ENCODE results near the gene AADAC. TPM values are rescaled to one million over a fixed set of nuclear protein-coding genes. Genes with fewer than 3 reads are reported as not detected.
A peak's percentile ranks its signal among the peaks of the same experiment; 100 is the strongest.
"Not testable (repeated sequence)": the region's sequence is repeated elsewhere in the genome, so short reads cannot be mapped to it uniquely, and the experiment has no call there.

Gene AADAC
- total RNA-seq, 1 experiment from 2014 or later: not detected

DNA sequence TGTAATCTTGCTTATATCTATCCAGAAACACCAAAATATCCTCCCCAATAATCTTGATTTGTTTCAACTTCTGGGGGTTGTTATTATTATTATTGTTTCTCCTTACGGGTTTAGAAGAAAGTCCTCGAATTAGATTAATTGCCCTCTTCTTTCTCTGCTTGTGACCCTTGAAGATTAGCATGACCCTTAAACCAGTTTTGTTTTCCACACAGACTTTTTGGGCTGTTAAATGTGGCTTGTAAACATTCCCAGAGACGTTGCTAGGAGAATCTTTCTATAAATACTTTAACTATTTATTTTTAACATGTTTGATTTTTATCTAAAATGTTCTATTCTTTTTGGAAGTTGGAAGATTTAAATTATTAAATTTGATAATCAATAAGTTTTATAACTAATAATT, 55.3 kb downstream of the AADAC start:
- DNase-seq: no peak
- H3K27ac Mint-ChIP-seq (ENCODE audit: unreplicated experiment): no peak overlapping the region
- no peak overlapping the region for H3K4me3 Mint-ChIP-seq (ENCODE audit: low read depth, unreplicated experiment)
- peaks cover 27% of the 10 kb centered on the region for H3K4me1 Mint-ChIP-seq (ENCODE audit: low read depth, unreplicated experiment)
- TF ChIP-seq, protein P1, sequence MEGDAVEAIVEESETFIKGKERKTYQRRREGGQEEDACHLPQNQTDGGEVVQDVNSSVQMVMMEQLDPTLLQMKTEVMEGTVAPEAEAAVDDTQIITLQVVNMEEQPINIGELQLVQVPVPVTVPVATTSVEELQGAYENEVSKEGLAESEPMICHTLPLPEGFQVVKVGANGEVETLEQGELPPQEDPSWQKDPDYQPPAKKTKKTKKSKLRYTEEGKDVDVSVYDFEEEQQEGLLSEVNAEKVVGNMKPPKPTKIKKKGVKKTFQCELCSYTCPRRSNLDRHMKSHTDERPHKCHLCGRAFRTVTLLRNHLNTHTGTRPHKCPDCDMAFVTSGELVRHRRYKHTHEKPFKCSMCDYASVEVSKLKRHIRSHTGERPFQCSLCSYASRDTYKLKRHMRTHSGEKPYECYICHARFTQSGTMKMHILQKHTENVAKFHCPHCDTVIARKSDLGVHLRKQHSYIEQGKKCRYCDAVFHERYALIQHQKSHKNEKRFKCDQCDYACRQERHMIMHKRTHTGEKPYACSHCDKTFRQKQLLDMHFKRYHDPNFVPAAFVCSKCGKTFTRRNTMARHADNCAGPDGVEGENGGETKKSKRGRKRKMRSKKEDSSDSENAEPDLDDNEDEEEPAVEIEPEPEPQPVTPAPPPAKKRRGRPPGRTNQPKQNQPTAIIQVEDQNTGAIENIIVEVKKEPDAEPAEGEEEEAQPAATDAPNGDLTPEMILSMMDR (IDR thresholded peaks at IDR 0.05; ENCODE audit: unreplicated experiment): no peak
- CTCF ChIA-PET: interaction anchor here (0.6 kb wide), 1 partner anchor 578 kb away, joined by 3 read pairs; no protein-coding TSS in a partner anchor
- intact Hi-C loops (cut with micrococcal nuclease; ENCODE audit: unreplicated experiment): no loop called here
- BruUV-seq (replicated peaks): no TSS peak
- no peaks in the 10 kb centered on the region for H3K27me3 Mint-ChIP-seq (ENCODE audit: unreplicated experiment)
- peaks cover 2% of the 10 kb centered on the region for H3K9me3 Mint-ChIP-seq (ENCODE audit: low read depth, unreplicated experiment)
- H3K36me3 Mint-ChIP-seq (ENCODE audit: insufficient read depth, unreplicated experiment): no peaks in the 10 kb centered on the region

GRCh38 chr3:151871639-151872468, 57.9 kb downstream of the AADAC start:
- Mint-ChIP-seq H3K4me1 (ENCODE audit: low read depth, unreplicated experiment) (peaks cover 15% of the 10 kb centered on the region), H3K4me3 (ENCODE audit: low read depth, unreplicated experiment) (no peak overlapping the region), H3K9me3 (ENCODE audit: low read depth, unreplicated experiment) (no peaks in the 10 kb centered on the region), H3K27ac (ENCODE audit: unreplicated experiment) (no peak overlapping the region), H3K36me3 (ENCODE audit: insufficient read depth, unreplicated experiment) (no peaks in the 10 kb centered on the region), H3K27me3 (ENCODE audit: unreplicated experiment) (no peaks in the 10 kb centered on the region)
- TF ChIP-seq, protein P1 (IDR thresholded peaks at IDR 0.05; ENCODE audit: unreplicated experiment): no peak
- CTCF ChIA-PET: no interaction called here
- intact Hi-C loops (cut with micrococcal nuclease; ENCODE audit: unreplicated experiment): no loop called here
- no TSS peak for BruUV-seq (replicated peaks)
- no peak for DNase-seq

DNA sequence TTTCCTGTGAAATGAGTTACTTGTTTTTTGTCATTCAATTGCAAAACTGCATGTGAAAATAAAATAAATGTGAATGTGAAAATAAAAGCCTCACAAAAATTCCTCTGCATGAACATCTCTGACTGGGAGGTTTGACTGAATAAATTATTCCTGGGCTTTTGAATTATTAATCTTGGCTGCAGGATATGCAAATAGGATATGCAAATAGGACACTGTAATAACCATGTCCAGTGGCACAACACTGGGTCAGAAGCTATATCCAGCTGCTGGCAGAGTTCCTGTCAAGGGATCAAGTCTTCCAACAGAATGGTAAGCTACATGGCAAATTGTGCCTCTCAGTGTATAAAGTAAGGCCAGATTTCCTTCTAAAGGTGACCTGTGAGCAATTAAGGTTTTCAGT, 59.5 kb downstream of the AADAC start, which contains the start of gene SUCNR1:
Gene SUCNR1 (plus strand): TSS at position 246 of the 400 bp plus-strand sequence. CDS start 6,250 bp downstream, outside the sequence.
- intact Hi-C loops (cut with micrococcal nuclease; ENCODE audit: unreplicated experiment): no loop called here
- no peaks in the 10 kb centered on the region for H3K9me3 Mint-ChIP-seq (ENCODE audit: low read depth, unreplicated experiment)
- H3K36me3 Mint-ChIP-seq (ENCODE audit: insufficient read depth, unreplicated experiment): no peaks in the 10 kb centered on the region
- no peak for DNase-seq
- no peak within 1 kb of the TSS for H3K4me3 Mint-ChIP-seq (ENCODE audit: low read depth, unreplicated experiment)
- peaks cover 12% of the 10 kb centered on the region for H3K4me1 Mint-ChIP-seq (ENCODE audit: low read depth, unreplicated experiment)
- CTCF ChIA-PET: interaction anchor here (1.2 kb wide), 1 partner anchor 10 kb away, joined by 4 read pairs; no protein-coding TSS in a partner anchor
- BruUV-seq (replicated peaks): no TSS peak
- H3K27ac Mint-ChIP-seq (ENCODE audit: unreplicated experiment): no peak within 1 kb of the TSS
- H3K27me3 Mint-ChIP-seq (ENCODE audit: unreplicated experiment): no peaks in the 10 kb centered on the region
- TF ChIP-seq, protein P1 (IDR thresholded peaks at IDR 0.05; ENCODE audit: unreplicated experiment): no peak

DNA sequence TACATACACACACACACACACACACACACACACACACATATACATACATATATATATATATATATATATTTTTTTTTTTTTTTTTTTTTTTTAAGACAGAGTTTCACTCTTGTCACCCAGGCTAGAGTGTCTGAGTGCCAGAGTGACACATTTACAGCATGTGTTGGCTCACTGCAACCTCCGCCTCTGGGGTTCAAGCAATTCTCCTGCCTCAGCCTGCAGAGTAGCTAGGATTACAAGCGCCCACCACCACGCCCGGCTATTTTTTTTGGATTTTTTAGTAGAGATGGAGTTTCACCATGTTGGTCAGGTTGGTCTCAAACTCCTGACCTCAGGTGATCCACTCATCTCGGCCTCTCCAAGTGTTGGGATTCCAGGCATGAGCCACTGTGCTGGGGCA, 60.2 kb downstream of the AADAC start:
- BruUV-seq (replicated peaks); H3K9me3 Mint-ChIP-seq (ENCODE audit: low read depth, unreplicated experiment); intact Hi-C loops (cut with micrococcal nuclease; ENCODE audit: unreplicated experiment); H3K27ac Mint-ChIP-seq (ENCODE audit: unreplicated experiment); H3K27me3 Mint-ChIP-seq (ENCODE audit: unreplicated experiment); H3K36me3 Mint-ChIP-seq (ENCODE audit: insufficient read depth, unreplicated experiment); DNase-seq; H3K4me3 Mint-ChIP-seq (ENCODE audit: low read depth, unreplicated experiment): not testable (repeated sequence)
- CTCF ChIA-PET: interaction anchor here (1.2 kb wide), 1 partner anchor 10 kb away, joined by 4 read pairs; no protein-coding TSS in a partner anchor
- peaks cover 12% of the 10 kb centered on the region for H3K4me1 Mint-ChIP-seq (ENCODE audit: low read depth, unreplicated experiment)

DNA sequence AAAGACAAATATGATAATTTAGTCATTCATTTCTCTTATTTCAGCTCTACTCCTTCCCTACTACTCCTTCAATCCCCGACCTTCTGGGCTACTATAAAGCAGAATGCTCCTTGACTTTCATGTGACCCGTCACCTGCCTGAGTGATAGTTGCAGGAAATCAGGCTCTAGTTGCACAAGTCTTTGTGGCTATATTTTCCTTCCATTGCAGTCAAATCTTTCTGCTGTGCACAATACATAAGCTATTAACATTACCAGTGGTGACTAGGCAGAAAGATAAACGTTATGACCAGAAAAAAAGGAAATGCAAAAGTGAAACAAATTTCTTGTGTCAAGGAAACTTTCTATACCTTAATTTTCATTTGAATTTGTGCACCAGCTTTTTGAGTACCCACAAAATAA, 61.8 kb downstream of the AADAC start:
- Mint-ChIP-seq H3K27ac (ENCODE audit: unreplicated experiment) (peak overlapping the region; percentile 76), H3K27me3 (ENCODE audit: unreplicated experiment) (no peaks in the 10 kb centered on the region), H3K9me3 (ENCODE audit: low read depth, unreplicated experiment) (no peaks in the 10 kb centered on the region), H3K4me3 (ENCODE audit: low read depth, unreplicated experiment) (peak overlapping the region; percentile 28), H3K36me3 (ENCODE audit: insufficient read depth, unreplicated experiment) (no peaks in the 10 kb centered on the region), H3K4me1 (ENCODE audit: low read depth, unreplicated experiment) (peaks cover 22% of the 10 kb centered on the region)
- TF ChIP-seq, protein P1 (IDR thresholded peaks at IDR 0.05; ENCODE audit: unreplicated experiment): no peak
- CTCF ChIA-PET: interaction anchor here (0.8 to 1.4 kb wide), 4 partner anchors 10 to 444 kb away, joined by 3 to 5 read pairs (median 4); no protein-coding TSS in a partner anchor
- peak; percentile 47 for DNase-seq
- intact Hi-C loops (cut with micrococcal nuclease; ENCODE audit: unreplicated experiment): no loop called here
- BruUV-seq (replicated peaks): no TSS peak
